ENCODE results near the gene PLPP1.
A peak's percentile ranks its signal among the peaks of the same experiment; 100 is the strongest.

Gene PLPP1

DNA sequence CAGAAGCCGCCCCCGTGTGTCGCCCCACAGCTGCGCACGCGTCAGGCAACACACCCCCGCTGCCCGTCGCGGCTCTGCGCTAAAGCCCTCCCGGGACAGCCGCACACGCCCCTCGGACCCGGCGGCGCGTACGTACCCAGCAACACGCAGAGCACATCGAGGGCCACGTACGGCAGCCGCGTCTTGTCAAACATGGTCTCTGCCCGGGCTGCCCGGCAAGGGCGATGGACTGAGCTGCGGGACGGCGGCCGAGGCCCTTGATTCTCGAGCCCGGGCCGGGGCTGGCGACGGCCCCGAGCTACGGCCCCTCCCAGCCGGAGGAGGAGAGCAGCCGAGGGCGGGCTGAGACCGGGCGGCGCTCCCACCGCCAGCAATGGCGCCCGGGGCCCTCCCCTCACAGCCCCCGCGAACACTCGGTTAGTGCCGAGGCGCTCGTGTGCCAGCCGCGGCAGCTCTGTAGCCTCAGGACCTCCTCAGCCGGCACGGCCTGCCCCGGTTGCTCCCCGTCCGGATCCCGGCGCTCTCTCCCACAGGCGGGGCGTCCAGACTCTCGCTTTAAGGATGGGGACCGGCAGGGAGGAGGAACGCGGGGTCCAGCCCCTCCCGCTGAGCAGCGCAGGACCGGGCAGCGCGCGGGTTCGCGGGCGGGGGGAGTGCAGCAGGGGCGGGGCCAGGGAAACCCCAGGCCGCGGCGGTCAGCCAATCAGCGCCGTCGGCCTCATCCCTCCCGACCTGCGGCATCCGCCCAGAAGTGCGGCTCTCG lies at the start of gene PLPP1:
TSS of gene PLPP1 (minus strand) at position 529 of the 763 bp plus-strand sequence. CDS start at position 194, 335 bp downstream.
- DNase-seq, result peak; percentile 92

DNA sequence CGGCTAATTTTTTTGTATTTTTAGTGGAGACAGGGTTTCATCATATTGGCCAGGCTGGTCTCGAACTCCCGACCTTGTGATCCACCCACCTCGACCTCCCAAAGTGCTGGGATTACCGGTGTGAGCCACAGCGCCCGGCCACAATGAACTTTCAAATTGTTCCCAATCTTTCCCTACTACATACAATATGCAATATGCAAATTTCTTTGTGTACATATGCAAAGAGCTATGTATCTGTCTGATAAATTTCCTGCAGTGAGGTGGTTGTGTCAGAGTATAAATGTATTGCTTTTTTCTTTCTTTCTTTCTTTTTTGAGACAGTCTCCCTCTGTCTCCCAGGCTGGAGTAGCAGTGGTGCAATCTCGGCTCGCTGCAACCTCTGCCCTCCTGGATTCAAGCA lies 48.8 kb upstream of the PLPP1 start:
- DNase-seq, result no peak

DNA sequence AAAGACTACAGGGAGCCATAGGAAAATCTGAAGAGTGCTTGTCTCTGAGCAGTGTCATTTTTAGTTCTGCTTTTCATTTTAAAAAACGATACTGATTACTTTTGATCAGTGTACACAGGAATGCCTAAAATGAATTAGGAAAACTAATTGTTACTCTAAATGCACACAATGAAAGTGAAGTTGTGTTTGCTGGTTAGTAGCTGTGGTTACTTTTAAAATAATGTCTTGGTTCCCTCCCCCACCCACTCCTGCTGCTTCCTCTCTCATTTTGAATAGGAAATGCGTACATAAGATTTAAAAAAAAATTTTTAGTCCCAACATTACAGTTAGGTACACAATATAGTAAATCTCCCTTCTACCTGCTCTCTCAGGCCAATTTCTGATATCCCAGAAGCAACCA lies 47.5 kb upstream of the PLPP1 start:
- DNase-seq, result no peak

DNA sequence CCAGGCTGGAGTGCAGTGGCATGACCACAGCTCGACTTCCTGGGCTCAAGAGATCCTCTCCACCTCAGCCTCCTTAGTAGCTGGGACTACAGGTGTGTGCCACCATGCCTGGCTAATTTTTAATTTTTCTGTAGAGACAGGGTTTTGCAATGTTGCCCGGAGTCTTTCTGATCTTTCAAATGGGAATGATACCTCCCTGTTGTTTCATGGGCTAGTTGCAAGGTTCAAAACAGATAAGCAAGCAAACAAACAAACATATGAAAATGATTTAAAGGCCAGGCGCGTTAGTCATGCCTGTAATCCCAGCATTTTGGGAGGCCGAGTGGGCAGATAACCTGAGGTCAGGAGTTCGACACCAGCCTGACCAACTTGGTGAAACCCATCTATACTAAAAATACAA lies 45.3 kb upstream of the PLPP1 start:
- DNase-seq, result no peak

DNA sequence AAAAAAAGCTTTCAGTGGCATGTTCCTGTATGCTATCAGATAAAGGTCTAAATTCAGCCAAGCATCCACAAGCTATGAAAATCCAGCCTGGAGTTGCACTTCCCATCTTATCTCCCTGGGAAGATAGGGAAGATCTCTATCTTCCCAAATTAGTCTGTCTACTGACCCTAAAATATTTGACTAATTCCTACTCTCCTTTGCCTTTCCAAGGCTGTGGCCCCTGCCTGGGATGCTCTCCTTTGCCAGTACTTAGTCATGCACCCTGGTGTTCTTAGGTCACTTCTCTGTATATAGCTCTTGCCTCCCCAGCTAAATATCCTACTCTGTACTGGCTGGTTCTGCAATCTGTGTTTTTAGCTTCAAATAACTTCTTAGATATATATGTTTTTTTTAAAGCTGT lies 44.0 kb upstream of the PLPP1 start:
- no peak for DNase-seq

DNA sequence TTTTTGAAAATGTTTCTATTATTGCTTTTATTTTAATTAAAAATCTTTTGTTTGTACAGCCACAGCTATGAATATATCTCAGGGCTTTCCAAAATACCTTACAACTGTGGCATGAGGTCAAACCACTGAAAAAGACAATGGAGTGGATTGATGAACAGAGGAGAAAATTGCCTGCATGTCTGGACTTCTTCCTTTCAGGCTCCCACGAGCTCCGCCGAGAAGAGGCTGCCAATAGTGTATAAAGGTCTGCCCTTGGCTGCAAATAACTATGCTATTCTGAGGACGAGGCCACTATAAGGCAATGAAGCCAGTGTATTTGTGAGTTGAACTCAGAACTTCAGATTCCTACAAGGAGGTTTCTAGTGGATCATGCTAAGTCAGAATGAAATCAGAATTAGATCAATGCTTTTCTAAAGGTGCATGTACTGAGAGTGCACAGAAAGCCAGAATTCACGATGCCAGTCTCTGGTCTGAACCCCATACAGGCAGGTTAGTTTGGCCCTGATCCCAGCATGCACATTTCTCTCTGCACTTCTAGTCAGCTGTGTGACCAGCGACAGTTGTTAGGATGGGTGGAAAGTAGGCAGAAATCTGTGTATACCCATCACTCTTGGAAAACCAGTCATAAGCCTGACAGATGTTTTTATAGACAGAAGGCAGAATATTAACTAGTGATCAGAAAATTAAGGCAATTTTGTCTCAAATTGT lies 42.7 kb upstream of the PLPP1 start:
- peak; percentile 22 for DNase-seq

DNA sequence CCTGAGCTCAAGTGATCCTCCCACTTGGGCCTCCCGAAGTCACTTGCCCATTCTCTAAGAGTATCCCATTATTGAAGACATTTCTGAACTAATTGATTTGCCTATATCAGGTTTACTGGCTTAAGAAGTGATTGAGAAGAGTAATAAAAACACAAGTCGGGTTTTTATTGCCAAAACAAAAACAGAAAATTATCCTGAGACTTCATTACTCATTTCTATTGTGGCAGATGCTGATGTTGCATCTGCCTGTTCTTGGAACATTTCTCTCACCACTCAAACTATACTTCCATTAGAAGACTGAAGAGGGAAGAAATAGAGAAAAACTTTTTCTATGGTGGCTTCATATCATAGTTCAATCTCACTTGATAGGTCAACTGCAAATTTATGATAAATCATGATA lies 41.9 kb upstream of the PLPP1 start:
- no peak for DNase-seq

DNA sequence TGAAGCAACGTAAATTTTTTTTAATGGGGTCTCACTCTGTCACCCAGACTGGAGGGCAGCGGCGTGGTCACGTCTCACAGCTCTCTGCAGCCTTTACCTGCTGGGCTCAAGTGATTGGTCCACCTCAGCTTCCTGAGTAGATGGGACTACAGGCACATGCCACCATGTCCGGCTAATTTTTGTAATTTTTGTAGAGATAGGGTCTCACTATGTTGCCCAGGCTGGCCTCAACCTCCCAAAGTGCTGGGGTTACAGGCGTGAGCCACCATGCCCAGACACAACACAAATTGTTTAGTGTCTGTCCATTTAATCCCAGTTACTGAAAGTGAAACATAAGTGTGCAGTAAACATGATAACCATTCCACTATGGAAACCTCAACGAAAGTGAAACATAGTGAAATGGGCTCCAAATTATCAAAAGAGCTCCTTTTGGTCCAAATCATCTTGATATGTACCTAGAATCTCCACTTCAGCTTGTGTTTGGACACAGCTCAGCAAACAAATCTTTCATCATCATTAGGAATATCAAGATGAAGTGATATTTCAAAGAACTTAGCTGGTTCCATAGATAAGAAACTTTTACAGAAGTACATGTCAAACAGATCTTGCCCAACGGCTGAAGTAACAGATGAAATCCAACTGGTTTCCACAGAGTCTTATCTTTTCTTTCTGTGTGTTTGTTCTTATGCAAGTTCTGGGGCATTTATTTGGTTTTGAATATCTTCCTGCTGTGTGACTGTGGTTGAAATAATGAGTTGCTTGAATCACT lies 41.2 kb upstream of the PLPP1 start:
- DNase-seq, result no peak

DNA sequence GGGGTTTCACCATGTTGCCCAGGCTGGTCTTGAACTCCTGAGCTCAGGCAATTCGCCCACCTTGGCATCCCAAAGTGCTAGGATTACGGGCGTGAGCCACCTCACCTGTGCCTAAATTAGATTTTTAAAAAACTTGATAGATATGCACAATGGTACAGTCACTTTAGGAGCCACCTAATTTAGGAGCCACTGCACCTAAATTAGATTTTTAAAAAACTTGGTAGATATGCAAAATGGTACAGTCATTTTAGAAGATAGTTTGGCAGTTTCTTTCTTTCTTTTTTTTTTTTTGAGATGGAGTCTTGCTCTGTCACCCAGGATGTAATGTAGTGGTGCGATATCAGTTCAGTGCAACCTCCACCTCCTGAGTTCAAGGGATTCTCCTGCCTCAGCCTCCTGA lies 37.8 kb upstream of the PLPP1 start:
- no peak for DNase-seq

DNA sequence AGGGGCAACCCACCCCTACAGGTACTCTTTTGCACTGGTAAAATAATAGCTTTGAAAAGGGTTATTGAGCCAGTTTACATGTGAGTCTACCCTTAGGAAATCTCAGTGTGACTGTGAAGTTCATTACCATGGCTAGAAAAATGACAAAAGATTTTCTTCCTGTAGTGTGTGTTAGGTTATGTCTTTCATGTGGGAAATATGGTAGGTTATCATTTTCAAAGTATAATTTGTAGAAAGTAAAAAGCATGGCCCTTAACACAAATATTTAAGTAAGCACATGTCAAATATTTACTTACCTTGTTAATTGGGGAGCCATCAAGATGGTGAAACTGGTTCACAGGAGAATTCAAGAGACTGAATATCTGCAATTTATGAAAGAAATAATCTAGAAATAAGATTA lies 37.3 kb upstream of the PLPP1 start:
- DNase-seq, result no peak

DNA sequence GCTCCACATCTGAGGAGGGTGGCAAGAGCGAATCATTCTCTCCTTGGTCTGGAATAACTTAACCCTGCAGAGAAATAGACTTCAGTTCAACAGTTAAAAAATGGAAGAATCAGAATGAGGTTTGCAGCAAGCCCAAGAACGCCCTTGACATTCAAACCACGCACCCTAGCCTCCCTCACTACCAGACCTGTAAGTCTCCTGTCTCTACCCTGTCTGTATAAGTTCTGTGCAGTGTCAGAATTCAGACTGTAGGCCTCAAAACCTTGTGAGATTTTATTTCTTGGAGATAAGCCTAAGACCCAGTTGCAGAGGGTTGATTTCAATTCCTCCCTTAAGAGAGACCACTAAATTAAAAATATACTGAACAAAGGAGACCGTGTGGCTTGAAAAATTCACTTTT lies 35.8 kb upstream of the PLPP1 start:
- DNase-seq, result no peak

DNA sequence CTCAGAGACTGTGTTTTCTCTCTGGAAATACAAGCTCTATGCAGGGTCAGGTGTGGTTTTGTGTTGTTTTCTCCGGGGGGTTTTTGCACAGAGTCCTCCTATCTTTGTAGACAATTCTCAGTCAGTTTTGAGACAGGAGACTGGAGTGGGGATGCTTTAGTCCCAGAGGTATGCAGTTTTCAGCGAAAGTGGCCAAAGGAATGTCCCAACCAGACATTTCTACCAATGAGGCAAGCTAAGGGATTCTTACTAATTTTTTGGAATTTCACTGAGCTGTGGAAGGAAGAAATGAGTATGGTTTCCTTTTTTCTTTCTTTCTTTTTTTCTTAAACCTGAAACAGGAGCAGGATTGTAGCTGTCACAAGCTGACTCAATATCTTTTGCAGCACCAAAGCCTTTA lies 35.3 kb upstream of the PLPP1 start:
- DNase-seq, result no peak

DNA sequence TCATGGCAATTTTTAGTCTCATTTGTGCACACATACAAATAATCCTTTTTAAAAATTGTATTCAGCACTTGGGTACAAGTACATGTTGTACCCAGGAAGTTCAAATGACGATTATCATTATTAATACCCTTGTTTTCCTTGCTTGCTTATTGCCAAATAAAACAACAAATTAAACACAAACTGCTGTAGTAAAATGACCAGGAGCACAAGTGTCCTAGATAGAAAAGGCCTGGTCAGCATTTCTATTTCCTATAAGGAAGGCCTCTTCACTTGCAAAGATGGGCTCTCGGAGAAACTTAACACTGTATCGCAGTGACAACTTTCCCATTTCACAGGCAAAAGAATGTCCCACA lies 34.7 kb upstream of the PLPP1 start:
- DNase-seq, result no peak

DNA sequence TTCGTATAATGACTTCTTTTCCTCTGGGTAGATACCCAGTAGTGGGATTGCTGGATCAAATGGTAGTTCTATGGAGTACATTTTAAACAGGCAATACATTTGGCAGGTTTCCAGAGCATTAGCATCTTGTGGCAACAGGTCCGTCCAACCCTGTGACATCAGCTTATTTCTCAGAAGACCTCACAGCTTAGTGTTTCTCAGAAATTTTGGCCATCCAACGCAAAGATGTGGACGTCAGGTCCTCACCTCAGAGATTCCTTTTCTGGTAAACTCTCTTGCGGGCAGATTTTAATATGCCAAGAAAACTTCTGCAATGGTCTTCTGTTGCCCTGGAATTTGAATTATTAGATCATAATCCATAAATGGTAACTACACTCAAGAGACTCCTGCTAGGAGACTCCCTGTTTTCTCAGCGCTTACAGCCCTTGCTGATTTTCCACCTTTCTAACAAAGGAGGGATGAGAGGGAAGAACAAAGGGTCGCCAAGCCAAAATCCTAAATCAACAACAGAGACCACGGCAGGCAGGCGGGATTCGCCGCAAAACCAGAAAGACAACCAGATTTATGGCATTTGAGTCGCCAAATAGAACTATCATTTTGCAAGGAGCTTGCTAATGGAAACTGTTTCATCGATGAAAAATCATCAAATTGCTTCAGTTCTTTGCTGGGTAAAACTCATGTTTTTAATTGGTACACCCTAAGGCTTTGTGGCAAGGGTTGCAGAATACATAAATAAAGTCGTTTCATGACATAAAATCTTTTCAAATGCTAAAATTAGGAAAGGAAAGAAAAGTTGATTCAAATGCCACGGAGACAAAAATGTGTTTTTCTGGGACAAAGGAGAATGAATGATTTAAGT lies 34.1 kb upstream of the PLPP1 start:
- DNase-seq, result no peak

DNA sequence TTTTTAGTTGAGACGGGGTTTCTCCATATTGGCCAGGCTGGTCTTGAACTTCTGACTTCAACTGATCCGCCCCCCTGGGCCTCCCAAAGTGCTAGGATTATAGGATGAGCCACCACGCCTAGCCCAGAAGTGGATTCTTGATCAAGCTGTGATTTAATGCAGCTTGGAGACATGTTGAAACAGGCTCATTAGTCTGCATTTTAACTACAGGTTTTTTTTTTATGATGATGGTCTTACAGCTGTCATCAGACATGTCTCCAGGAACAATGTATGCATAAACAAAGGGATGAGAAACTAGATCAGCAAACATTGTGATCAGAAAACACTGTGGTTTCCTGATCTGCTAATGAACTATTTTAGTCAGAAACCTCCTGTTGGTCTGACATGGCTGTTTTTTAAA lies 30.0 kb upstream of the PLPP1 start:
- DNase-seq, result peak; percentile 98

DNA sequence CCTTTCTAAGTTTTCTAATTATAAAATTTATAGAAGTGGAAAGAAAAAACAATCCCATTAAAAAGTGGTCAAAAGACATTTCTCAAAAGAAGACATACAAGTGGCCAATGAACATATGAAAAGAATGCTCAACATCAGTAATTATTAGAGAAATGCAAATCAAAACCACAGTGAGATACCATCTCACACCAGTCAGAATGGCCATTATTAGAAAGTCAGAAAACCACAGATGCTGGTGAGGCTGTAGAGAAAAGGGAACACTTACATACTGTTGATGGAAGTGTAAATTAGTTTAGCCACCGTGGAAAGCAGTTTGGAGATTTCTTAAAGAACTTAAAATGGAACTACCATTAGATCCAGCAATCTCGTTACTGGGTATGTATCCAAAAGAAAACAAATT lies 23.7 kb upstream of the PLPP1 start:
- DNase-seq, result no peak

DNA sequence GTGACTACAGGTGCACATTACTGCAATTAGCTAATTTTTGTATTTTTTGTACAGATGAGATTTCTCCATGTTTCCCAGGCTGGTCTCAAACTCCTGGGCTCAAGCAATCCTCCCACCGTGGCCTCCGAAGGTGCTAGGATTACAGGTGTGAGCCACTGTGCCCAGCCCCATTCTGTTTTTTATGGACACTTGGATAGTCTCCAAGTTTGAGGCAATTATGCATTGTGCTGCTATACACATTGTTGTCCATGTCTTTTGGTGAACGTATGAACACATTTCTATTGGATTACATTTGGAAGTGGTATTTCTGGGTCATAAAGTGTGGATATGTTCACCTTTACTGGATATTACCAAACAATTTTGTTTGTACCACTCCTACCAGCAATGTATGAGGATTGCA lies 22.4 kb upstream of the PLPP1 start:
- DNase-seq, result no peak

DNA sequence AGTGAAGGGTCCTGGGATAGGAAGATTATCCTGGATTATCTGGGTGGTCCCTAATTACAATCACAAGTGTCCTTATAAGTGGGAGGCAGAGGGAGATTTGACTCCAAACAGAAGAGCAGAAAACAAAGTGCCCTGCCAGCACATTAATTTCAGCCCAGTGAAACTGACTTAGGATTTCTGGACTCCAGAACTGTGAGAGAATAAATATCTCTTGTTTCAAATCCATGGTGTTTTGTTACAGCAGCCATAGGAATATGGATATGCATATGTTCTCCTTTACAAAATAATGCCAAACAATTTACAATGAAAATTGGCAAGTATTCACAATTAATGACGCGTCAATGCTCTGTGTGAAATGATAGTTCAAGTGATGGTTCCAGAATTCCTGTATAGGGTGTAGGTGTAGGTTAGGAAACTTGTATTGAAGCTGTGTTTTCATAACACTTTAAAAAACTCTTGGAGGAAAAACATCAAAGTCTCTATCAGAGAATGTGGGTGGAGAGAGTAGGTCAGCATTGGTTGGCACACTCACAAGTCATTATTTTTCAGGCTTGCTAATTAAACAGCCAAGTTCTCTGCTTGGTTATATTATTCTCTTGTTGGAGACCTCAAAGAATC lies 19.9 kb upstream of the PLPP1 start:
- DNase-seq, result peak; percentile 49

DNA sequence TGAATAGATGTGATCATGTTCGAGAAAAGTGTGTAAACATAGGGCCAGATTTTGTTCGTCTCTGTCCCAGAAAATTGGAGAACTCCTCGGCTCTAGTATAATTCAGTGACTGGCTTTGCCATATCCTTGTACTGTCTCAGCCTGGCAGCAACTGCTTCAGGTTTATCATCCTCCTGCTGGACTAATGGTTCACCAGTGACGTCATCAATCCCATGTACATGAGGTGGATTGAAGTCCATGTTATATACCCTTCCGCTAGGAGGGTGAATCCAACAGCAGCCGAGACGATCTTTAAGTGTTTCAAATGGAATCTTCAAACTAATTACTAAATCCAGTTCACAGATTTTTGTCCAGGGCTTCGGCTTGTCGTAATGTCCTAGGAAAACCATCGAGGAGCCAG lies 17.1 kb upstream of the PLPP1 start:
- no peak for DNase-seq

DNA sequence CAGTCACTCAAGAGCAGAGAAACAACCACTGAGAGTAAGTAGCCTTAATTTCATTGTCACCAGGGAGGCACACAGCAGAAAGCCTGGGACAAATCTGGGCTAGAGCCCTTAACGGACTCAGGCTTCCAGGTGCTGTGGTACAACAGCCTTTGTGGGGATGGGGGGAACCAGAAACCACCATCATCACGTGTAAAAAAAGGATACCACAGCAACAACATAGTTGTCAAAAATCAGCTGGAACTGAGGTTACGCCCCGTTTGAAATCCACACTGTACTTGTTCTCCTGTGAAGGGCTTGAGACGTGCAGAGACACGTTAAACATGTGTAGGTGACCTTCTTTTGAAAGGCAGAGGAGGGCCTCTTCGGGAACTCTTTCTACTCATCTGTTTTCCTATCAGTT lies 16.6 kb upstream of the PLPP1 start:
- DNase-seq, result peak; percentile 75

DNA sequence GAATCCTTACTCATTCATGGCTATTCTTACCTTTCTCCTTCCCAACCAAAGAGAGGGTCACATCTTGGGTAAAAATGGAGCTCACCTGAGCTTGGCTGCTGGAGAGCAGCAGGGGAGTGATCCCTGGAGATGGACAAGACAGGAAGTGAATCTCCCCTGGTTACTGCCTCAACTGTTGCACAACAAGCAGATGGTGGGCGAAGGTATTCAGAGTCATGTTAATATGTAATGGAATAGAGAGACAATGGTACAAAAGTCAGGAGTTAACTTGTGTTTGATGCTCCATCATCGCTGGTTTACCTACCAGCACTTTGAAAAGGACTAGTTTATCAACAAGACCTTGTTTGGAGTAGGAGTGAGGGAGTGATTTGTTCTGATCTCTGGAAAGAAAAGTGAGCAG lies 13.0 kb upstream of the PLPP1 start:
- no peak for DNase-seq

DNA sequence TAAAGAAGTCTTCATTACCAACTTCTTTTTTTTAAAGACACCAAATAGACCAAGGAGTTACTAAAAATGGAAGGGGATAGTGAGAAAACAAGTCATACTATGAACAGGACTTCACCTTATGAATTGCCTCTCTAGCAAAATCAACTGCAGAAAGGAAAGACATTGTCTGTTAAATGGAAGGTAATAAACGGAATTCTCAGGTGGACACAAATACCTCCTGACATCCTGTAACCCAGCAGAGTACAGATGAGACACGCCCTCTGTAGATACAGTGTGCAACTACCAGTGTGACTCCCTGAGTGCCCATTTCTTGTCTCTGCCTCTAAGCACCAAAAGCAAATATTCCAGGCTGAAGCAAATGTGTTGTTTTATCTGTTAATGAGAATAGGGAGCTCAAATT lies 12.2 kb upstream of the PLPP1 start:
- DNase-seq, result no peak

DNA sequence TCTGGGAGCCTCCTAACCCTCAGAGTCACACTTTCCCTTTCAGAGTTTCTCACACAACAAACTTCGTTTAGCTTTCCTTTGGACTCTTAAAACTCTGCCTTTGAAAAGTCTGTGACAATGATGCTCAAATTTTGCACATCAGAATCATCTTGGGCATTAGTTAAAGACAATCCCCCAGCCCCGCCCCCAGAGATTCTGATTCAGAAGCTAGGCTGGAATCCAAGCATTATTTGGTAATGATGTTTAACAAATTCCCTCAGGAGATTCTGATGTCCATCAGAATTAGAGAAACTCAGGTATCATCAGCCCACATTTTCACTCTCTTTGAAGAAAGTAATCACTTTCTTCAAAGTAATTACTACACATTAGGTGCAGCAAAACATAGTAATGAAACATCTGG lies 9.6 kb upstream of the PLPP1 start:
- DNase-seq, result no peak

Measured in NCI-H2171 treated with DMSO at 0.1 percent for 48 hours (cell line).